ENCODE data around the gene EYA4. TPM values are rescaled to one million over a fixed set of nuclear protein-coding genes. Genes with fewer than 3 reads are reported as not detected.

The EYA4 gene
- total RNA-seq, 4 donors from 2014 or later, result 0.13 to 0.17 TPM; not detected in 2

- 85 to 90% methylated on average over 9 of the region's 9 CpGs for WGBS, 2 donors
- H3K4me3 ChIP-seq (ENCODE audit: low read depth, poor library complexity, severe bottlenecking), result no peak overlapping the region
- no peak for TF ChIP-seq POLR2A (IDR thresholded peaks at IDR 0.05)
- no peak for TF ChIP-seq CTCF (IDR thresholded peaks at IDR 0.05)
- intact Hi-C loops (cut with DNase I; ENCODE audit: low total_unique reads), result loop anchor here (10.0 kb wide), 1 partner anchor 673 kb away; no protein-coding TSS in a partner anchor
- no peak for DNase-seq (ENCODE audit: low spot score in 2 of 2)
These were observed 301.1 kb downstream of the EYA4 start for GRCh38 chr6:133542056-133542821.

- WGBS, 2 donors, result 83 to 86% methylated on average over 5 of the region's 5 CpGs
- intact Hi-C loops (cut with DNase I; ENCODE audit: low total_unique reads), result loop anchor here (10.0 kb wide), 1 partner anchor 670 kb away; no protein-coding TSS in a partner anchor
- H3K4me3 ChIP-seq (ENCODE audit: low read depth, poor library complexity, severe bottlenecking), result no peak overlapping the region
- no peak for DNase-seq (ENCODE audit: low spot score in 2 of 2)
- no peak for TF ChIP-seq CTCF (IDR thresholded peaks at IDR 0.05)
- TF ChIP-seq POLR2A (IDR thresholded peaks at IDR 0.05), result no peak
These were observed 303.3 kb downstream of the EYA4 start for GRCh38 chr6:133544419-133544818.

- no peak for TF ChIP-seq CTCF (IDR thresholded peaks at IDR 0.05)
- no peak for TF ChIP-seq POLR2A (IDR thresholded peaks at IDR 0.05)
- WGBS, 2 donors, result 40 to 53% methylated on average over 4 of the region's 4 CpGs
- intact Hi-C loops (cut with DNase I; ENCODE audit: low total_unique reads), result loop anchor here (10.0 kb wide), 1 partner anchor 669 kb away; no protein-coding TSS in a partner anchor
- H3K4me3 ChIP-seq (ENCODE audit: low read depth, poor library complexity, severe bottlenecking), result no peak overlapping the region
- no peak for DNase-seq (ENCODE audit: low spot score in 2 of 2)
These were observed 304.9 kb downstream of the EYA4 start for GRCh38 chr6:133546098-133546497.

GRCh38 chr6:133547136-133547535 is 306.0 kb downstream of the EYA4 start:
- intact Hi-C loops (cut with DNase I; ENCODE audit: low total_unique reads), result loop anchor here (10.0 kb wide), 1 partner anchor 668 kb away; no protein-coding TSS in a partner anchor
- WGBS, 2 donors, result 71 to 95% methylated on average over 1 of the region's 1 CpG
- H3K4me3 ChIP-seq (ENCODE audit: low read depth, poor library complexity, severe bottlenecking), result no peak overlapping the region
- TF ChIP-seq CTCF (IDR thresholded peaks at IDR 0.05) (no peak), POLR2A (IDR thresholded peaks at IDR 0.05) (no peak)
- DNase-seq (ENCODE audit: low spot score in 2 of 2), result no peak

GRCh38 chr6:133548423-133549159 is 307.4 kb downstream of the EYA4 start:
- DNase-seq (ENCODE audit: low spot score in 2 of 2), result no peak
- TF ChIP-seq CTCF (IDR thresholded peaks at IDR 0.05) (no peak), POLR2A (IDR thresholded peaks at IDR 0.05) (no peak)
- H3K4me3 ChIP-seq (ENCODE audit: low read depth, poor library complexity, severe bottlenecking), result no peak overlapping the region
- intact Hi-C loops (cut with DNase I; ENCODE audit: low total_unique reads), result loop anchor here (10.0 kb wide), 1 partner anchor 666 kb away; no protein-coding TSS in a partner anchor
- WGBS, 2 donors, result 69% methylated on average over 4 of the region's 4 CpGs
